Effector memory CD4-positive, alpha-beta T cell (primary cell): ENCODE data around the gene CCDC174.

Experiments used
- DNase-seq, 3 donors: peaks; one replicate each; pipeline ENCODE4 v3.0.0-alpha.2; 2020
- H3K27ac ChIP-seq: 2 replicates; pipeline ENCODE4 v1.7.0; 2013; ENCODE audit warnings: mild to moderate bottlenecking, low read length, moderate library complexity; ENCODE audit not compliant: insufficient read depth, poor library complexity, severe bottlenecking
- H3K27me3 ChIP-seq: replicated peaks from 2 replicates; pipeline ENCODE4 v1.7.0; 2013; ENCODE audit warnings: mild to moderate bottlenecking, low read length; ENCODE audit not compliant: insufficient read depth, control insufficient read depth, poor library complexity, severe bottlenecking
- H3K36me3 ChIP-seq: 2 replicates; pipeline ENCODE4 v1.7.0; 2013; ENCODE audit warnings: mild to moderate bottlenecking, low read length, moderate library complexity; ENCODE audit not compliant: control insufficient read depth, insufficient read depth
- H3K4me1 ChIP-seq: 2 replicates; pipeline ENCODE4 v1.7.0; 2013; ENCODE audit warnings: low read length, mild to moderate bottlenecking; ENCODE audit not compliant: control insufficient read depth, insufficient read depth, poor library complexity, severe bottlenecking
- H3K4me3 ChIP-seq: 2 replicates; pipeline ENCODE4 v1.7.0; 2013; ENCODE audit warnings: low read length, low read depth, mild to moderate bottlenecking; ENCODE audit not compliant: insufficient read depth, poor library complexity, severe bottlenecking
- H3K9me3 ChIP-seq: 2 replicates; pipeline ENCODE4 v1.7.0; 2013; ENCODE audit warnings: mild to moderate bottlenecking, low read length, moderate library complexity; ENCODE audit not compliant: control insufficient read depth

The CCDC174 gene

DNA sequence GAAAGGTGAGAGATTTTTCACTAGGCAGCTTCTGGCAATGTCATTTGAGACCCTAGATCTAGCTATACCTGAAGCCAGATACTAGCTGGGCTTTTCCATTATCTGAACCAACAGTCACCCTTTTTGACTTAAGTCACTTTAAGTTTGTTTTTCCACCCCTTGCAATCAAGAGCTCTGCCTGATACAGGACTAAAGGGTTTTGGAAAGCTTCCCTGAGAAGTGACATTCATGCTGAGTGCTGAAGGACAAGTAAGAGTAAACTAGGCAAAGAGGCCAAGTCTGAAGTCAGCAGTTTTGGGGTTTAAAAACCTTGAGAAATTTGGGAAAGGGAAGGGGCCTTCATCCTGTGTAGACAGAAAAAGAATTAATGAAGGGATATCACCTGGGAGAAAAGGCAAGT, 27.1 kb upstream of the CCDC174 start:
- Histone ChIP-seq H3K27ac (no peak overlapping the region), H3K4me3 (no peak overlapping the region), H3K9me3 (no peaks in the 10 kb centered on the region), H3K4me1 (no peaks in the 10 kb centered on the region), H3K36me3 (no peaks in the 10 kb centered on the region), H3K27me3 (peaks cover 5% of the 10 kb centered on the region)
- no peak for DNase-seq

- no peak overlapping the region for H3K4me3 ChIP-seq
- H3K4me1 ChIP-seq, result no peaks in the 10 kb centered on the region
- no peak overlapping the region for H3K27ac ChIP-seq
- H3K27me3 ChIP-seq, result peaks cover 5% of the 10 kb centered on the region
- no peaks in the 10 kb centered on the region for H3K36me3 ChIP-seq
- no peak for DNase-seq
- no peaks in the 10 kb centered on the region for H3K9me3 ChIP-seq
Measured at GRCh38 chr3:14625443-14625842, 26.1 kb upstream of the CCDC174 start.

GRCh38 chr3:14627815-14628214, 23.7 kb upstream of the CCDC174 start:
- H3K4me3 ChIP-seq, result no peak overlapping the region
- H3K27ac ChIP-seq, result no peak overlapping the region
- H3K36me3 ChIP-seq, result no peaks in the 10 kb centered on the region
- peaks cover 5% of the 10 kb centered on the region for H3K27me3 ChIP-seq
- no peak for DNase-seq
- H3K4me1 ChIP-seq, result no peaks in the 10 kb centered on the region
- H3K9me3 ChIP-seq, result no peaks in the 10 kb centered on the region

DNA sequence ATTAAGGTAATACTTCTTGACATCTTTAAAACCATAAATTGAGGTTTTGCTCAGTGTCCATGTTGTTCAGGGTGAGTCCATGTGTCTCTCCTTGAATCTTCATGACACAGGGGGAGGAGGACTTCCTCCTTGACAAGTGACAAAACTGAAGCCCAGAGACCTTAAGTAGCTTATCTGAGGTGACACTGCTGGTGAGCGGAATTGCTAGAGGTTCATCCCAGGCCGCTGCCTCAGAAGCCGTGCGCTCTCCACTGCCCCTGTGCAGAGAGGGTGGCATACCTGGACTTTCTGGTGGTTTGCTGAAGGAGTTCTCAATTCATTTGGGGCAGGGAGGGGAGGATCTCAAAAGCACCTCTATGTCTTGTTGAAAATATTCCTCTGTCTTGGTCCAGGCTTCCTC, 23.2 kb upstream of the CCDC174 start:
- DNase-seq, result no peak
- H3K4me1 ChIP-seq, result no peaks in the 10 kb centered on the region
- peaks cover 5% of the 10 kb centered on the region for H3K27me3 ChIP-seq
- no peak overlapping the region for H3K4me3 ChIP-seq
- no peaks in the 10 kb centered on the region for H3K36me3 ChIP-seq
- H3K27ac ChIP-seq, result no peak overlapping the region
- no peaks in the 10 kb centered on the region for H3K9me3 ChIP-seq

GRCh38 chr3:14630404-14631100, 21.0 kb upstream of the CCDC174 start:
- no peak overlapping the region for H3K27ac ChIP-seq
- H3K4me3 ChIP-seq, result no peak overlapping the region
- H3K9me3 ChIP-seq, result no peaks in the 10 kb centered on the region
- DNase-seq, result no peak
- no peaks in the 10 kb centered on the region for H3K36me3 ChIP-seq
- no peaks in the 10 kb centered on the region for H3K4me1 ChIP-seq
- peaks cover 5% of the 10 kb centered on the region for H3K27me3 ChIP-seq

DNA sequence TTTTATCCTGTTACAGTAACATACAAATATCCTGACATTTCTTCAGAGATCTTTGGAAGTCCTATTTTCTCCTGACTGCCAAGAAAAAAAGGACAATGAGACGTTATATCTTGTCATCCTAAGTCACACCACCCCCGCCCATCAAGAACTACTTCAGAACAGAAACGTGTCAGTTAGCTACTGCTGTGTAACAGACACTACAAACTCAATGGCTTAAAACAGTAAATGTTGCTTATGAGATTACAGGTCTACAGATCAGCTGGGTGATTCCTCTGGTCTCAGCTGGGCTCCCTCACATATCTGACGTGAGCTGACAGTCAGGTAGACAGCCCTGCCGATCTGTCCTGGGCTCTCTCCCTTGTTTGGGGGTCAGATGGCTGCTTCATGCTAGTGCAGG, 20.5 kb upstream of the CCDC174 start:
- Histone ChIP-seq H3K36me3 (no peaks in the 10 kb centered on the region), H3K27ac (no peak overlapping the region), H3K4me1 (no peaks in the 10 kb centered on the region), H3K9me3 (no peaks in the 10 kb centered on the region), H3K4me3 (no peak overlapping the region), H3K27me3 (peaks cover 5% of the 10 kb centered on the region)
- DNase-seq, result no peak

DNA sequence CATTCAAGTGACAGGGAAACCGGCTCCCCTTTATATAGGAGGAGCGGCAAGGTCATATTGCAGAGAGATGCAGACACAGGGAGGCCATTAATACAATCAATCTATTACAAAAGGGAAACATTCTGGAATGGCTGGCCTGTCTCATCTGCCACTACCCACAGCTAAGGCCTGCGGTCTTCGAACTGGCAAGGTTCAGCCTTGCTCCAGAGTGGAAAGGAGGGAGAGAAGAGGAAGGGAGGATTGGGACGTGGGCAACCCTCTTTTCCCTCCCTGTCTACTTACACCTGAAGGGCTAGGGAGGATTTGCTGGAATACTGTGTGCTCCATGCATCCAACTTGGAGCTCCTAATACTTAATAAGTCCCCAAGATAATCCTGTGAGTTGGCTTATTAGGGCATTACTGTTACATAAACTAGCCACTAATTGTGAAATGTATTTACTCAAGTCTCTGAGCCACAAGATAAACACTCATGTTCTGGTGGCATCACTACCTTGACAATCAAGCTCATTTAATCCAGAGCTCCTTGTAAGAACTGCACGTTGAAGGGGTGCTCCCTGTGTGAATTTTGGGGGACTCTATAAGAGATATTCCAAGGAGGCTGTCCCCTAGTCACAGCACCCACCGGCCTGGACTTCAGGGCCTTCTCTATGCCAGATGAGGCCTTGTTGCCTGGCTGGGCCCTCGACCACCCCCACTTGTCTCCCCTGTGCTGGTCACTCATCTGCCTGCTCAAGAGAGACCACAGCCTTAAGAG, 19.7 kb upstream of the CCDC174 start:
- Histone ChIP-seq H3K4me1 (no peaks in the 10 kb centered on the region), H3K27me3 (peaks cover 8% of the 10 kb centered on the region), H3K9me3 (no peaks in the 10 kb centered on the region), H3K27ac (no peak overlapping the region), H3K36me3 (no peaks in the 10 kb centered on the region), H3K4me3 (no peak overlapping the region)
- DNase-seq, result no peak

DNA sequence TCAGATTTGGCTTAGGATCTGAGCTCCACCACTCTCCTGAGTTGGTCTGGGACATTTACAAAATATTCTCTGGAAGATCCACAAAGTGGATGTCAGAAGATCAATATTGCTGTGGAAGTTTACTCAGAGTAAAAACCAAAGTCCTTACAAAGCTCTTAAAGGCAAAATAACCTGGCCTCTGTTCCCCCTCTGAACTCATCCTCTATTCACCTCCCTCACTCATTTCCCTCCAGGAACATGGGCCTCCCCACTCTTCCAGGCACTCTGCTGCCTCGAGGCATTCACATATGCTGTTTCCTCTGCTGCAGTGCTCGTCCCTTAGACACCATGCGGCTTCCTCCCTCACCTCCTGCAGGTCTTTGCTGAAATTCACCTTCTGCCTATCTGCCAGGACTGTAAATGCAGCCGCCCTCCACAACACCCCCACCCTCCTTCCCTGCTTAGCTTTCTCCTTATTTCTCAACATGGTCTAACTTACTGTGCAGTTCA, 19.1 kb upstream of the CCDC174 start:
- Histone ChIP-seq H3K27ac (no peak overlapping the region), H3K9me3 (no peaks in the 10 kb centered on the region), H3K4me1 (no peaks in the 10 kb centered on the region), H3K4me3 (no peak overlapping the region), H3K27me3 (peaks cover 8% of the 10 kb centered on the region), H3K36me3 (no peaks in the 10 kb centered on the region)
- no peak for DNase-seq

GRCh38 chr3:14633417-14633816, 18.1 kb upstream of the CCDC174 start:
- no peak overlapping the region for H3K4me3 ChIP-seq
- no peaks in the 10 kb centered on the region for H3K9me3 ChIP-seq
- H3K36me3 ChIP-seq, result no peaks in the 10 kb centered on the region
- H3K4me1 ChIP-seq, result no peaks in the 10 kb centered on the region
- no peak overlapping the region for H3K27ac ChIP-seq
- H3K27me3 ChIP-seq, result peaks cover 7% of the 10 kb centered on the region
- DNase-seq, result no peak

GRCh38 chr3:14633819-14634424, 17.6 kb upstream of the CCDC174 start:
- no peaks in the 10 kb centered on the region for H3K4me1 ChIP-seq
- H3K9me3 ChIP-seq, result no peaks in the 10 kb centered on the region
- H3K4me3 ChIP-seq, result no peak overlapping the region
- no peaks in the 10 kb centered on the region for H3K36me3 ChIP-seq
- H3K27ac ChIP-seq, result no peak overlapping the region
- peak; percentile 17 to 46 (median 28) for DNase-seq
- H3K27me3 ChIP-seq, result peaks cover 3% of the 10 kb centered on the region
